OCI-LY3 (cell line): Measurements from ENCODE around the gene INPP5A.

ENCODE experiments used
- EZH2phosphoT487 ChIP-seq: fragments of 200-600 bp; shearing (Covaris generic); IDR thresholded peaks from 2 replicates; pipeline ENCODE4 v1.6.1; 2018; ENCODE audit warnings: antibody characterized with exemption, mixed run types, low read depth
- TF ChIP-seq, protein P1 (sequence below): fragments of 200-600, 300-600 bp; sonication (generic); IDR thresholded peaks from 2 replicates; pipeline ENCODE4 v1.5.1; 2014; ENCODE audit warnings: antibody characterized with exemption, low read length, low read depth

DNA sequence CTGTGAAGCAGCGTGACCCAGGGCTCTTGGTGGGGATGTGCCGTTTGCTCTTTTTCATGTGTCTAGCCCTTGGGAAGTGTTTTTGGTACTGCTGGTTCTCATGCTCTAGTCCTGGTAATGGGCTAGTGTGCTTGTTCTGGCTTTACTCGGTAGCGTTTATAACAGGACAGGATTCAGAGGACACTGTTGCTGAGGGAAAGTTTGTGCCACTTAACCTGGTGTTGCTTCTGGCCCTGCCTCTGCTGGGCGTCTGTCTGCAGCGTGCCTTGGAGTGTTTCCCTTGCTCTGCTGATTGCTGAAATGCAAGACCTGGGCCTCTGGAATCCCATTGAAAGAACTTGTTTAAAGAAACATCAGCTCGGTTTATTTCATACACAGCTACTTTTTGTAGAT is 35.0 kb downstream of the INPP5A start:
- TF ChIP-seq EZH2phosphoT487: no peak
- TF ChIP-seq, protein P1, sequence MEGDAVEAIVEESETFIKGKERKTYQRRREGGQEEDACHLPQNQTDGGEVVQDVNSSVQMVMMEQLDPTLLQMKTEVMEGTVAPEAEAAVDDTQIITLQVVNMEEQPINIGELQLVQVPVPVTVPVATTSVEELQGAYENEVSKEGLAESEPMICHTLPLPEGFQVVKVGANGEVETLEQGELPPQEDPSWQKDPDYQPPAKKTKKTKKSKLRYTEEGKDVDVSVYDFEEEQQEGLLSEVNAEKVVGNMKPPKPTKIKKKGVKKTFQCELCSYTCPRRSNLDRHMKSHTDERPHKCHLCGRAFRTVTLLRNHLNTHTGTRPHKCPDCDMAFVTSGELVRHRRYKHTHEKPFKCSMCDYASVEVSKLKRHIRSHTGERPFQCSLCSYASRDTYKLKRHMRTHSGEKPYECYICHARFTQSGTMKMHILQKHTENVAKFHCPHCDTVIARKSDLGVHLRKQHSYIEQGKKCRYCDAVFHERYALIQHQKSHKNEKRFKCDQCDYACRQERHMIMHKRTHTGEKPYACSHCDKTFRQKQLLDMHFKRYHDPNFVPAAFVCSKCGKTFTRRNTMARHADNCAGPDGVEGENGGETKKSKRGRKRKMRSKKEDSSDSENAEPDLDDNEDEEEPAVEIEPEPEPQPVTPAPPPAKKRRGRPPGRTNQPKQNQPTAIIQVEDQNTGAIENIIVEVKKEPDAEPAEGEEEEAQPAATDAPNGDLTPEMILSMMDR: no peak
